ENCODE data around the gene CRB3.
A peak's percentile ranks its signal among the peaks of the same experiment; 100 is the strongest.

CRB3 gene

GRCh38 chr19:6433165-6433564, 30.9 kb upstream of the CRB3 start:
- DNase-seq (ENCODE audit: low read depth), result no peak

GRCh38 chr19:6433663-6434062, 30.4 kb upstream of the CRB3 start, which contains the start of gene SLC25A41:
SLC25A41 (minus strand) TSS chr19:6433763; CDS start chr19:6433693, 70 bp downstream.
- no peak for DNase-seq (ENCODE audit: low read depth)

- no peak for DNase-seq (ENCODE audit: low read depth)
These were observed 24.3 kb upstream of the CRB3 start for GRCh38 chr19:6439743-6440142.

GRCh38 chr19:6440905-6441304, 23.2 kb upstream of the CRB3 start:
- no peak for DNase-seq (ENCODE audit: low read depth)

GRCh38 chr19:6442087-6442688, 21.9 kb upstream of the CRB3 start:
- DNase-seq (ENCODE audit: low read depth), result no peak

GRCh38 chr19:6443986-6444385, 20.1 kb upstream of the CRB3 start:
- no peak for DNase-seq (ENCODE audit: low read depth)

- no peak for DNase-seq (ENCODE audit: low read depth)
These were observed 17.6 kb upstream of the CRB3 start for GRCh38 chr19:6446452-6446851.

GRCh38 chr19:6448045-6448444, 16.0 kb upstream of the CRB3 start:
- no peak for DNase-seq (ENCODE audit: low read depth)

GRCh38 chr19:6450166-6450565, 13.9 kb upstream of the CRB3 start:
- DNase-seq (ENCODE audit: low read depth), result no peak

GRCh38 chr19:6451583-6452222, 12.4 kb upstream of the CRB3 start:
- no peak for DNase-seq (ENCODE audit: low read depth)

- DNase-seq (ENCODE audit: low read depth), result no peak
These were observed 11.9 kb upstream of the CRB3 start for GRCh38 chr19:6452223-6452614.

- no peak for DNase-seq (ENCODE audit: low read depth)
These were observed 11.2 kb upstream of the CRB3 start for GRCh38 chr19:6452899-6453298.

GRCh38 chr19:6453951-6454565, 10.0 kb upstream of the CRB3 start:
- DNase-seq (ENCODE audit: low read depth), result no peak

GRCh38 chr19:6455924-6456323, 8.1 kb upstream of the CRB3 start:
- no peak for DNase-seq (ENCODE audit: low read depth)

GRCh38 chr19:6457958-6458694, 5.9 kb upstream of the CRB3 start:
- no peak for DNase-seq (ENCODE audit: low read depth)

- DNase-seq (ENCODE audit: low read depth), result no peak
These were observed 5.3 kb upstream of the CRB3 start for GRCh38 chr19:6458695-6459261.

GRCh38 chr19:6459262-6460098, 4.6 kb upstream of the CRB3 start, which contains the start of gene SLC25A23:
SLC25A23 (minus strand) TSS chr19:6459792; CDS start chr19:6459628, 164 bp downstream.
- peak; percentile 46 for DNase-seq (ENCODE audit: low read depth)

GRCh38 chr19:6460099-6460884, 3.8 kb upstream of the CRB3 start:
- DNase-seq (ENCODE audit: low read depth), result peak; percentile 95

- DNase-seq (ENCODE audit: low read depth), result no peak
These were observed 935 bp downstream of the CRB3 start for GRCh38 chr19:6465006-6465405.

- DNase-seq (ENCODE audit: low read depth), result no peak
These were observed 1.6 kb downstream of the CRB3 start for GRCh38 chr19:6465663-6466062.
